Panc1 (cell line): ENCODE data around the gene DKK3. TPM values are rescaled to one million over a fixed set of nuclear protein-coding genes. Genes with fewer than 3 reads are reported as not detected.

Source experiments
- ATAC-seq: fragments of 200-7000 bp; cut with Tn5 transposase; 2 replicates; pipeline ENCODE4 v1.9.1; 2020; ENCODE audit warnings: mild to moderate bottlenecking, moderate library complexity
- BruUV-seq: library from RNA; stranded (reverse); fragments of 400-500 nt; replicated peaks from 2 replicates; lab custom pipeline; 2021; lab: Mats Ljungman, UMichigan
- CTCF ChIA-PET: fragments of 300-600 bp; sonication (Branson Sonifier 250); formaldehyde crosslinking; loops from one replicate; lab custom pipeline; 2022; ENCODE audit warnings: antibody characterized with exemption; lab: Charles Lee
- POLR2A ChIA-PET: fragments of 300-600 bp; sonication (Branson Sonifier 250); formaldehyde crosslinking; loops from one replicate; lab custom pipeline; 2022; ENCODE audit warnings: antibody characterized with exemption; lab: Charles Lee
- DNase-seq: peaks from one replicate; pipeline ENCODE4 v3.0.0-alpha.2; 2010; ENCODE audit warnings: low read depth, low spot score
- H3K27ac ChIP-seq: 2 replicates; pipeline ENCODE4 v1.5.1; 2011; ENCODE audit warnings: mild to moderate bottlenecking, low read length, inconsistent platforms
- H3K27me3 ChIP-seq: fragments of 200-500 bp; sonication (Bioruptor generic); 2 replicates; pipeline ENCODE4 v1.6.0; 2014; ENCODE audit warnings: low read length, inconsistent platforms; ENCODE audit not compliant: control insufficient read depth, insufficient read depth
- H3K36me3 ChIP-seq: fragments of 200-500 bp; sonication (Bioruptor generic); 2 replicates; pipeline ENCODE4 v1.5.1; 2014; ENCODE audit warnings: inconsistent platforms, mild to moderate bottlenecking, low read length, moderate library complexity; ENCODE audit not compliant: control insufficient read depth, insufficient read depth
- H3K4me1 ChIP-seq: 2 replicates; pipeline ENCODE4 v1.5.1; 2011; ENCODE audit warnings: inconsistent platforms, mild to moderate bottlenecking, low read length, moderate library complexity; ENCODE audit not compliant: control insufficient read depth, insufficient read depth
- H3K4me3 ChIP-seq, 2 experiments: 2 replicates each; pipeline ENCODE4 v1.5.1; 2011 to 2012; ENCODE audit warnings: low read depth in 2 of 2, low read length in 2 of 2, mild to moderate bottlenecking in 2 of 2, inconsistent platforms in 1 of 2, moderate library complexity in 1 of 2
- H3K9me3 ChIP-seq: fragments of 200-500 bp; sonication (Bioruptor generic); 2 replicates; pipeline ENCODE4 v1.5.1; 2014; ENCODE audit warnings: low read depth, mild to moderate bottlenecking, inconsistent platforms, low read length, moderate library complexity; ENCODE audit not compliant: control insufficient read depth, insufficient read depth
- POLR2AphosphoS5 ChIP-seq: IDR thresholded peaks from 2 replicates; pipeline ENCODE4 v1.6.1; 2012; ENCODE audit warnings: mild to moderate bottlenecking, low read depth, low read length, moderate library complexity
- SIN3A ChIP-seq: IDR thresholded peaks from 2 replicates; pipeline ENCODE4 v1.6.1; 2012; ENCODE audit warnings: low read depth, mild to moderate bottlenecking, low read length, moderate library complexity, borderline replicate concordance; ENCODE audit not compliant: insufficient read depth
- TCF7L2 ChIP-seq: IDR thresholded peaks from 2 replicates; pipeline ENCODE4 v1.6.1; 2011; ENCODE audit warnings: mild to moderate bottlenecking, low read depth, low read length, inconsistent platforms
- in situ Hi-C: cut with HindIII; loops from 2 replicates; pipeline ENCODE4 v1.10.0; 2016; ENCODE audit warnings: low sequenced_read_pairs, low pct_unique_long_range_greater_than_20kb
- intact Hi-C: fragments of 100-400 bp; cut with micrococcal nuclease; formaldehyde crosslinking; loops from one replicate; pipeline ENCODE4 v1.10.0; 2022; ENCODE audit not compliant: unreplicated experiment
- total RNA-seq: library from RNA; stranded (reverse); gene quantifications from one replicate; pipeline ENCODE4 v1.2.1, GENCODE V29; 2021; ENCODE audit not compliant: unreplicated experiment
- TF ChIP-seq, protein P1 (sequence below): fragments of 450-650 bp; IDR thresholded peaks from 2 replicates; pipeline ENCODE4 v1.5.1; 2017; ENCODE audit warnings: mild to moderate bottlenecking
- TF ChIP-seq, protein P2 (sequence below), 2 experiments: IDR thresholded peaks; 2 replicates each; pipeline ENCODE4 v1.6.1; 2011 to 2012; ENCODE audit warnings: low read depth in 2 of 2, control low read depth in 1 of 2, low read length in 1 of 2, mild to moderate bottlenecking in 1 of 2, moderate library complexity in 1 of 2; ENCODE audit not compliant: insufficient read depth in 1 of 2

Gene DKK3
- total RNA-seq, 1 experiment from 2014 or later = 116 TPM

DNA sequence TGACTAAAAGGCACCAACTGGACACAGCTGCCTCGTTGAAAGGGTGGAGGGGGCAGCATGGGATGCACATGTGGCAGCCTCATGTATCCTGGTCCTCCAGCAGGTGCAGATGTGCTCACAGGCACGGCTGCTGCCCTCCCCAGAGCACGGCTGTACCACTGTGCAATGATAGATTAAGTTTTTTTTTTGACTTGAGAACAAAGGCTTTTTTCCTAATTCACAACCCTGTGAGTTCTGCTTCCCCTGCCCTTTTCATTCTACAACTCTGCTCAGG lies 11.4 kb downstream of the DKK3 start:
- H3K27me3 ChIP-seq = no peaks in the 10 kb centered on the region
- H3K9me3 ChIP-seq = no peaks in the 10 kb centered on the region
- TF ChIP-seq, protein P1, sequence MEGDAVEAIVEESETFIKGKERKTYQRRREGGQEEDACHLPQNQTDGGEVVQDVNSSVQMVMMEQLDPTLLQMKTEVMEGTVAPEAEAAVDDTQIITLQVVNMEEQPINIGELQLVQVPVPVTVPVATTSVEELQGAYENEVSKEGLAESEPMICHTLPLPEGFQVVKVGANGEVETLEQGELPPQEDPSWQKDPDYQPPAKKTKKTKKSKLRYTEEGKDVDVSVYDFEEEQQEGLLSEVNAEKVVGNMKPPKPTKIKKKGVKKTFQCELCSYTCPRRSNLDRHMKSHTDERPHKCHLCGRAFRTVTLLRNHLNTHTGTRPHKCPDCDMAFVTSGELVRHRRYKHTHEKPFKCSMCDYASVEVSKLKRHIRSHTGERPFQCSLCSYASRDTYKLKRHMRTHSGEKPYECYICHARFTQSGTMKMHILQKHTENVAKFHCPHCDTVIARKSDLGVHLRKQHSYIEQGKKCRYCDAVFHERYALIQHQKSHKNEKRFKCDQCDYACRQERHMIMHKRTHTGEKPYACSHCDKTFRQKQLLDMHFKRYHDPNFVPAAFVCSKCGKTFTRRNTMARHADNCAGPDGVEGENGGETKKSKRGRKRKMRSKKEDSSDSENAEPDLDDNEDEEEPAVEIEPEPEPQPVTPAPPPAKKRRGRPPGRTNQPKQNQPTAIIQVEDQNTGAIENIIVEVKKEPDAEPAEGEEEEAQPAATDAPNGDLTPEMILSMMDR = no peak
- no peak for TF ChIP-seq SIN3A
- no peak for TF ChIP-seq POLR2AphosphoS5
- TF ChIP-seq, protein P2, sequence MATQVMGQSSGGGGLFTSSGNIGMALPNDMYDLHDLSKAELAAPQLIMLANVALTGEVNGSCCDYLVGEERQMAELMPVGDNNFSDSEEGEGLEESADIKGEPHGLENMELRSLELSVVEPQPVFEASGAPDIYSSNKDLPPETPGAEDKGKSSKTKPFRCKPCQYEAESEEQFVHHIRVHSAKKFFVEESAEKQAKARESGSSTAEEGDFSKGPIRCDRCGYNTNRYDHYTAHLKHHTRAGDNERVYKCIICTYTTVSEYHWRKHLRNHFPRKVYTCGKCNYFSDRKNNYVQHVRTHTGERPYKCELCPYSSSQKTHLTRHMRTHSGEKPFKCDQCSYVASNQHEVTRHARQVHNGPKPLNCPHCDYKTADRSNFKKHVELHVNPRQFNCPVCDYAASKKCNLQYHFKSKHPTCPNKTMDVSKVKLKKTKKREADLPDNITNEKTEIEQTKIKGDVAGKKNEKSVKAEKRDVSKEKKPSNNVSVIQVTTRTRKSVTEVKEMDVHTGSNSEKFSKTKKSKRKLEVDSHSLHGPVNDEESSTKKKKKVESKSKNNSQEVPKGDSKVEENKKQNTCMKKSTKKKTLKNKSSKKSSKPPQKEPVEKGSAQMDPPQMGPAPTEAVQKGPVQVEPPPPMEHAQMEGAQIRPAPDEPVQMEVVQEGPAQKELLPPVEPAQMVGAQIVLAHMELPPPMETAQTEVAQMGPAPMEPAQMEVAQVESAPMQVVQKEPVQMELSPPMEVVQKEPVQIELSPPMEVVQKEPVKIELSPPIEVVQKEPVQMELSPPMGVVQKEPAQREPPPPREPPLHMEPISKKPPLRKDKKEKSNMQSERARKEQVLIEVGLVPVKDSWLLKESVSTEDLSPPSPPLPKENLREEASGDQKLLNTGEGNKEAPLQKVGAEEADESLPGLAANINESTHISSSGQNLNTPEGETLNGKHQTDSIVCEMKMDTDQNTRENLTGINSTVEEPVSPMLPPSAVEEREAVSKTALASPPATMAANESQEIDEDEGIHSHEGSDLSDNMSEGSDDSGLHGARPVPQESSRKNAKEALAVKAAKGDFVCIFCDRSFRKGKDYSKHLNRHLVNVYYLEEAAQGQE (IDR thresholded peaks at IDR 0.05; ENCODE audit: insufficient read depth in 1 of 2, low read depth in 2 of 2, low read length in 1 of 2) = no peak
- no peak for TF ChIP-seq TCF7L2
- peaks cover 21% of the 10 kb centered on the region for H3K4me1 ChIP-seq
- no TSS peak for BruUV-seq
- ATAC-seq = no peak
- intact Hi-C loops = no loop called here
- POLR2A ChIA-PET = no interaction called here
- H3K27ac ChIP-seq = no peak overlapping the region
- H3K4me3 ChIP-seq = no peak overlapping the region
- H3K36me3 ChIP-seq = no peaks in the 10 kb centered on the region; the same call in 1 of the 2 replicates
- in situ Hi-C loops = no loop called here
- no peak for DNase-seq
- CTCF ChIA-PET = no interaction called here

DNA sequence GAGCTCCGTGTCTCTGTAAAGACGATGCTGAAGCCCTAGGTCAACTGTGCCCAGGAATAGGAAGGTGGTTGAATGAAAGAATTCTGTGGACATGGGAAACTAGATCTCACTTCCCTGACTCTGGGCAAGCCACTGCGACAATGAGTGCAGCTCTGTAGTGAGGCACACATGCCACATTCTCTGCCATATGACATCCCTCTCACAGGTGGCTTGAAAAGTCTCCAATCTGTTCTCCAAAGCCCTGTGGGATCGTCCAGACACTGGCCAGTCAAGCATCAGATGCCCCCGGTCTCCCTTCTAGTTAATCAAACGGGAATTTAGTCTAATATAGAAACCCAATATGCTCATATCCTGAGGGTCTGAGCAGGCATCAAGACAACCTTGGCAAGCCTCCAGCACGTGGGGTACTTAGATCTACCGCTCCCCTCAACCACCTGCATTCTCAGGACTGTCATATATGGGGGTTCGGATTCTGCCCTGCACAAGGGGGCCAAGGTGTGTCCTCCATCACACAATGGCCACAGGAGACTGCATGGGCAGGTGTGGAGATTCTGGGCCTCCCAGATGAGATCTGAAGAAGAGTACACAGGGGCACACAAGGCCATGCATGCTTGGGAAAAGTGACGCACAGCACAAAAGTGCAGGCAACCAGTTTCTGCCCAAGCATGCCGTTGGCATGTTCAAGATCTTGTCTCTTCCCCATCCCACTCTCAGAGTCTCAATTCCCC lies 11.9 kb downstream of the DKK3 start:
- intact Hi-C loops (no loop called here), in situ Hi-C loops (no loop called here)
- ChIA-PET CTCF (no interaction called here), POLR2A (no interaction called here)
- H3K27ac ChIP-seq = no peak overlapping the region
- H3K27me3 ChIP-seq = no peaks in the 10 kb centered on the region
- H3K9me3 ChIP-seq = no peaks in the 10 kb centered on the region
- no peak for DNase-seq
- ATAC-seq = no peak
- H3K4me3 ChIP-seq = no peak overlapping the region
- BruUV-seq = no TSS peak
- peaks cover 21% of the 10 kb centered on the region for H3K4me1 ChIP-seq
- no peaks in the 10 kb centered on the region; the same call in 1 of the 2 replicates for H3K36me3 ChIP-seq
- no peak for TF ChIP-seq TCF7L2
- no peak for TF ChIP-seq SIN3A
- no peak for TF ChIP-seq POLR2AphosphoS5
- TF ChIP-seq, protein P1 = no peak
- TF ChIP-seq, protein P2 (IDR thresholded peaks at IDR 0.05; ENCODE audit: insufficient read depth in 1 of 2, low read depth in 2 of 2, low read length in 1 of 2) = no peak
